ENCODE results near the gene ELF1.
"Not testable (repeated sequence)": the region's sequence is repeated elsewhere in the genome, so short reads cannot be mapped to it uniquely, and the experiment has no call there.

ELF1 gene

GRCh38 chr13:40986101-40986856, 32.8 kb downstream of the ELF1 start:
- Histone ChIP-seq H3K4me3 (no peak overlapping the region), H3K27ac (peak overlapping the region in 13 of 21 experiments; percentile 2 to 88 (median 75))

GRCh38 chr13:40985381-40986100, 33.6 kb downstream of the ELF1 start:
- no peak overlapping the region for H3K4me3 ChIP-seq
- H3K27ac ChIP-seq = peak overlapping the region in 16 of 21 experiments; percentile 2 to 88 (median 77)

GRCh38 chr13:40984668-40985366, 34.3 kb downstream of the ELF1 start:
- Histone ChIP-seq H3K27ac (peak overlapping the region in 19 of 21 experiments; percentile 43 to 88 (median 76)), H3K4me3 (peak overlapping the region in 2 of 7 experiments; percentile 7 to 19)

- H3K4me3 ChIP-seq = peak overlapping the region in 1 of 7 experiments; percentile 19
- peak overlapping the region in 19 of 21 experiments; percentile 43 to 88 (median 76) for H3K27ac ChIP-seq
Observed at GRCh38 chr13:40983725-40984667, 35.1 kb downstream of the ELF1 start.

GRCh38 chr13:40983259-40983658, 35.9 kb downstream of the ELF1 start:
- Histone ChIP-seq H3K27ac (peak overlapping the region in 19 of 21 experiments; percentile 43 to 88 (median 76)), H3K4me3 (no peak overlapping the region)

- peak overlapping the region in 19 of 21 experiments; percentile 43 to 88 (median 76) for H3K27ac ChIP-seq
- H3K4me3 ChIP-seq = peak overlapping the region in 6 of 7 experiments; percentile 11 to 37 (median 26)
Observed at GRCh38 chr13:40982772-40983171, 36.3 kb downstream of the ELF1 start.

GRCh38 chr13:40981949-40982348, 37.2 kb downstream of the ELF1 start:
- Histone ChIP-seq H3K27ac (peak overlapping the region; percentile 15 to 88 (median 76)), H3K4me3 (peak overlapping the region; percentile 10 to 37 (median 20))

GRCh38 chr13:40981361-40981760, 37.8 kb downstream of the ELF1 start:
- Histone ChIP-seq H3K27ac (peak overlapping the region in 19 of 21 experiments; percentile 15 to 88 (median 76)), H3K4me3 (peak overlapping the region; percentile 10 to 37 (median 20))

- H3K4me3 ChIP-seq = peak overlapping the region in 5 of 7 experiments; percentile 11 to 37 (median 32)
- H3K27ac ChIP-seq = peak overlapping the region in 12 of 21 experiments; percentile 44 to 88 (median 76)
Observed at GRCh38 chr13:40980461-40980860, 38.7 kb downstream of the ELF1 start.

- Histone ChIP-seq H3K4me3 (peak overlapping the region in 3 of 7 experiments; percentile 16 to 34 (median 32)), H3K27ac (peak overlapping the region in 2 of 21 experiments; percentile 19 to 88)
Observed at GRCh38 chr13:40979232-40979631, 39.9 kb downstream of the ELF1 start.

GRCh38 chr13:40978109-40978508, 41.0 kb downstream of the ELF1 start:
- H3K4me3 ChIP-seq = not testable (repeated sequence)
- peak overlapping the region in 5 of 21 experiments; percentile 0 to 32 (median 7) for H3K27ac ChIP-seq

GRCh38 chr13:40975441-40975840, 43.7 kb downstream of the ELF1 start:
- H3K27ac ChIP-seq = peak overlapping the region in 1 of 21 experiments; percentile 17

GRCh38 chr13:40974460-40975407, 44.4 kb downstream of the ELF1 start:
- Histone ChIP-seq H3K4me3 (no peak overlapping the region), H3K27ac (peak overlapping the region in 1 of 21 experiments; percentile 17)

More at GRCh38 chr13:40975441-40975840, 43.7 kb downstream of the ELF1 start:
- no peak overlapping the region for H3K4me3 ChIP-seq

GRCh38 chr13:40973409-40973808, 45.7 kb downstream of the ELF1 start:
- Histone ChIP-seq H3K4me3 (no peak overlapping the region), H3K27ac (no peak overlapping the region)

- no peak overlapping the region for H3K27ac ChIP-seq
- no peak overlapping the region for H3K4me3 ChIP-seq
Observed at GRCh38 chr13:40971321-40971720, 47.8 kb downstream of the ELF1 start.

GRCh38 chr13:40970803-40971202, 48.3 kb downstream of the ELF1 start:
- H3K4me3 ChIP-seq = no peak overlapping the region
- H3K27ac ChIP-seq = no peak overlapping the region

GRCh38 chr13:40969169-40969901, 49.8 kb downstream of the ELF1 start:
- H3K27ac ChIP-seq = peak overlapping the region in 3 of 21 experiments; percentile 1 to 48 (median 14)
- no peak overlapping the region for H3K4me3 ChIP-seq
